ENCODE data around the gene SORCS2.

- no peak for TF ChIP-seq CTCF (IDR thresholded peaks at IDR 0.05; ENCODE audit: poor library complexity, severe bottlenecking)
- no peak for TF ChIP-seq MXI1 (conservative IDR thresholded peaks at IDR 0.05; ENCODE audit: poor library complexity, severe bottlenecking)
- TF ChIP-seq EZH2 (IDR thresholded peaks at IDR 0.05; ENCODE audit: borderline replicate concordance, insufficient read depth, low read length, poor library complexity, severe bottlenecking) = no peak
- TF ChIP-seq POLR2AphosphoS5 (IDR thresholded peaks at IDR 0.05) = no peak
- no peak for TF ChIP-seq REST (IDR thresholded peaks at IDR 0.05; ENCODE audit: borderline replicate concordance)
- no peak for TF ChIP-seq SMC3 (conservative IDR thresholded peaks at IDR 0.05; ENCODE audit: poor library complexity)
- TF ChIP-seq EP300 (conservative IDR thresholded peaks at IDR 0.05; ENCODE audit: poor library complexity, severe bottlenecking) = no peak
- TF ChIP-seq TAF1 (IDR thresholded peaks at IDR 0.05; ENCODE audit: low read depth) = no peak
- no peak for TF ChIP-seq RAD21 (conservative IDR thresholded peaks at IDR 0.05)
Measured at GRCh38 chr4:7549866-7550265, 357.5 kb downstream of the SORCS2 start.

Measured in neural cell (in vitro differentiated cells).